Naive thymus-derived CD4-positive, alpha-beta T cell (primary cell): ENCODE data around the gene AK8. TPM values are rescaled to one million over a fixed set of nuclear protein-coding genes. Genes with fewer than 3 reads are reported as not detected.

ENCODE experiments used
- ATAC-seq: fragments of 150-1000 bp; cut with Tn5 transposase; 2 replicates; pipeline ENCODE4 v1.10.0; 2021; ENCODE audit warnings: mild to moderate bottlenecking, moderate library complexity
- CTCF ChIA-PET: fragments of 350-600 bp; sonication (Branson Sonifier 250); formaldehyde crosslinking; loops from one replicate; lab custom pipeline; 2021; ENCODE audit warnings: antibody characterized with exemption; lab: Charles Lee
- POLR2A ChIA-PET: fragments of 350-600 bp; sonication (Branson Sonifier 250); formaldehyde crosslinking; loops from one replicate; lab custom pipeline; 2021; ENCODE audit warnings: antibody characterized with exemption, inconsistent platforms; lab: Charles Lee
- DNase-seq, 9 donors: peaks; one replicate each; pipeline versions ENCODE4 v3.0.0 to v3.0.0-alpha.2; 2020 to 2022; ENCODE audit warnings: mixed read lengths in 1 of 9
- H3K27ac ChIP-seq: one replicate; pipeline ENCODE4 v1.7.0; 2013; ENCODE audit warnings: mild to moderate bottlenecking, low read depth, low read length, moderate library complexity
- H3K27me3 ChIP-seq, 2 donors: one replicate each; pipeline ENCODE4 v1.7.0; 2013; ENCODE audit warnings: low read length in 2 of 2, mild to moderate bottlenecking in 2 of 2, moderate library complexity in 2 of 2; ENCODE audit not compliant: control insufficient read depth in 2 of 2, insufficient read depth in 2 of 2
- H3K36me3 ChIP-seq, 3 experiments: 1 replicate in 2 of 3; 2 replicates in 1 of 3; pipeline ENCODE4 v1.7.0; 2013; ENCODE audit warnings: low read length in 3 of 3, mild to moderate bottlenecking in 3 of 3, moderate library complexity in 1 of 3; ENCODE audit not compliant: insufficient read depth in 3 of 3, control insufficient read depth in 2 of 3
- H3K4me1 ChIP-seq, 2 donors: one replicate each; pipeline ENCODE4 v1.7.0; 2013; ENCODE audit warnings: low read length in 2 of 2, mild to moderate bottlenecking in 2 of 2, moderate library complexity in 1 of 2; ENCODE audit not compliant: control insufficient read depth in 2 of 2, insufficient read depth in 2 of 2
- H3K4me3 ChIP-seq: 2 replicates; pipeline ENCODE4 v1.7.0; 2013; ENCODE audit warnings: mild to moderate bottlenecking, low read length
- H3K9me3 ChIP-seq, 3 experiments: 1 replicate in 2 of 3; 2 replicates in 1 of 3; pipeline ENCODE4 v1.7.0; 2013; ENCODE audit warnings: low read length in 3 of 3; ENCODE audit not compliant: control insufficient read depth in 2 of 3
- H3K27ac Mint-ChIP-seq, 9 donors: one replicate each; pipeline ENCODE4 v1.8.0; 2020 to 2022; ENCODE audit warnings: mixed read lengths in 9 of 9, mild to moderate bottlenecking in 8 of 9, moderate library complexity in 5 of 9, inconsistent platforms in 2 of 9
- H3K27me3 Mint-ChIP-seq, 5 donors: one replicate each; pipeline ENCODE4 v1.8.0; 2021 to 2022; ENCODE audit warnings: mixed read lengths in 5 of 5, mild to moderate bottlenecking in 1 of 5
- H3K36me3 Mint-ChIP-seq, 5 donors: one replicate each; pipeline ENCODE4 v1.8.0; 2020 to 2022; ENCODE audit warnings: mixed read lengths in 5 of 5, mild to moderate bottlenecking in 3 of 5, inconsistent platforms in 1 of 5
- H3K4me1 Mint-ChIP-seq, 7 donors: one replicate each; pipeline ENCODE4 v1.8.0; 2020 to 2022; ENCODE audit warnings: mixed read lengths in 7 of 7, mild to moderate bottlenecking in 3 of 7, inconsistent platforms in 1 of 7
- H3K4me3 Mint-ChIP-seq, 10 donors: one replicate each; pipeline ENCODE4 v1.8.0; 2020 to 2022; ENCODE audit warnings: mild to moderate bottlenecking in 10 of 10, mixed read lengths in 10 of 10, moderate library complexity in 6 of 10, inconsistent platforms in 2 of 10
- H3K9me3 Mint-ChIP-seq, 11 donors: one replicate each; pipeline ENCODE4 v1.8.0; 2020 to 2022; ENCODE audit warnings: mixed read lengths in 11 of 11, mild to moderate bottlenecking in 4 of 11, inconsistent platforms in 1 of 11, moderate library complexity in 1 of 11
- intact Hi-C, 2 donors: fragments of 100-400 bp; cut with micrococcal nuclease; formaldehyde crosslinking; loops; one replicate each; pipeline ENCODE4 v1.15.1; 2023
- polyA plus RNA-seq, 2 donors: library from polyadenylated mRNA; unstranded; fragments of 300-500 nt; fragmentation: Illumina TruSeq; gene quantifications; one replicate each; pipeline ENCODE4 v1.2.3, GENCODE V29; 2021
- total RNA-seq, 6 experiments: library from RNA in 5 of 6; stranded (reverse) in 5 of 6; gene quantifications; 1 replicate in 5 of 6; 2 replicates in 1 of 6; pipeline ENCODE4 v1.2.3 and lab custom pipeline; 2021 to 2026

Gene AK8
- total and polyA plus RNA-seq, 7 experiments from 2014 or later = 0.10 to 0.20 (median 0.12) TPM; not detected in 4

DNA sequence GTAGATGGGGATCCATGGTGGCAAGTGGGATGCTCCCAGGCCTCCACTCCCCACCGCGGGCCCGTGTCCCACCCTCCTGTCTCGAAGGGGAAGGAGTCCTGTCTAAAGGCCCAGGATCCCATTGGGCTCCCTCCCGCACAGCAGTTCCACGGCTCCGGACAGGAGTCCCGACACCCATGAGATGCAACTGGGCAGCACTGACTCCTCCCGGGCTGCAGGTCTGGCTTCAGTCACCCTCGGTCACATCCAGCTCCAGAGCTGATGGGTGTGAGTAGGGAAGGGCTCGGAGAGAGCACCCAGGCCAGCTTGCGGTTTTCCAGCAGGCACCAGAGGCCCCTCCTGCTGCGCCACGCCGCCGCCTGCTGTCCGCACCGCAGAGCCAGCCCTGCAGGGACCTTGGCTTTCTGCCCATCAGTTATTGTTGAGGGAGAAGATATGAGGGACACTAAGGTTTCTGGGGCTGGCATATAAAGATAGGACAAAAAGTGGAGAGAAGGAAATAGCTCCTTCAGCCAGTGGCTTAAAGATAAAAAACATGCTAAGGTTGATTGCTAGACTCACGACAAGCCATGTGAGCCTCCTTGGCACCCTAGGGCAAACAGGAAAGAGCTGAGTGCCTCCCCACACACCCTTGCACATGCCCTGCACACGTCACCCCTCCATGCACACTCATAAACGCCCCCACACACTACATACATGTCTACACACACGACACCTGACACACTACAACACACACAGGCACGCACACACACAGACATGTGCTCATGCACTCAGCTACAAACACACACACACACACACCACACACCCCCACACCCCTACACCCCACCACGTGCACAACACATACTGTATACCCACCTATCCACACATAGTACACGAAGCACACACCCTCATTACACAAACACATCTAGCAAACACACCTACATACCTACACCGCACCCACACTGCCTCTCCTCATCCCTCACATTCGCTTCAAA is 79.0 kb downstream of the AK8 start:
- no peak overlapping the region for H3K4me3 ChIP-seq
- ChIA-PET CTCF (interaction anchor here (0.8 to 1.9 kb wide), 7 partner anchors 27 to 388 kb away, joined by 3 to 5 read pairs (median 3); no protein-coding TSS in a partner anchor), POLR2A (no interaction called here)
- peaks cover 0 to 4% (median 0%) of the 10 kb centered on the region in 5 donors for H3K36me3 Mint-ChIP-seq
- no peaks in the 10 kb centered on the region for H3K9me3 Mint-ChIP-seq
- no peak for ATAC-seq
- no peak overlapping the region for H3K27ac ChIP-seq
- H3K4me1 Mint-ChIP-seq = peaks cover 0 to 4% (median under 1%) of the 10 kb centered on the region in 7 donors
- H3K4me1 ChIP-seq = peaks cover 3 to 4% of the 10 kb centered on the region in 2 donors
- no peaks in the 10 kb centered on the region for H3K36me3 ChIP-seq
- no peaks in the 10 kb centered on the region for H3K9me3 ChIP-seq
- H3K27ac Mint-ChIP-seq = no peak overlapping the region
- H3K27me3 Mint-ChIP-seq = peaks cover 16 to 59% (median 29%) of the 10 kb centered on the region in 5 donors
- no peak overlapping the region for H3K4me3 Mint-ChIP-seq
- peak in 1 of 9 donors; percentile 19 for DNase-seq
- intact Hi-C loops = no loop called here
- H3K27me3 ChIP-seq = no peaks in the 10 kb centered on the region

GRCh38 chr9:132797861-132798659 is 80.0 kb downstream of the AK8 start:
- Histone ChIP-seq H3K27ac (no peak overlapping the region), H3K36me3 (no peaks in the 10 kb centered on the region), H3K4me1 (peaks cover 0 to 4% of the 10 kb centered on the region in 2 donors), H3K4me3 (no peak overlapping the region), H3K9me3 (no peaks in the 10 kb centered on the region), H3K27me3 (no peaks in the 10 kb centered on the region)
- POLR2A ChIA-PET = no interaction called here
- H3K36me3 Mint-ChIP-seq = peaks cover 0 to 4% (median 0%) of the 10 kb centered on the region in 5 donors
- ATAC-seq (no peak), DNase-seq (peak in 1 of 9 donors; percentile 17)
- peaks cover 0 to 4% (median 0%) of the 10 kb centered on the region in 7 donors for H3K4me1 Mint-ChIP-seq
- H3K9me3 Mint-ChIP-seq = no peaks in the 10 kb centered on the region
- intact Hi-C loops = no loop called here
- H3K27me3 Mint-ChIP-seq = peaks cover 16 to 53% (median 35%) of the 10 kb centered on the region in 5 donors
- CTCF ChIA-PET = interaction anchor here (0.8 to 1.3 kb wide), 3 partner anchors 140 to 293 kb away, joined by 3 read pairs; no protein-coding TSS in a partner anchor
- no peak overlapping the region for H3K27ac Mint-ChIP-seq
- no peak overlapping the region for H3K4me3 Mint-ChIP-seq

DNA sequence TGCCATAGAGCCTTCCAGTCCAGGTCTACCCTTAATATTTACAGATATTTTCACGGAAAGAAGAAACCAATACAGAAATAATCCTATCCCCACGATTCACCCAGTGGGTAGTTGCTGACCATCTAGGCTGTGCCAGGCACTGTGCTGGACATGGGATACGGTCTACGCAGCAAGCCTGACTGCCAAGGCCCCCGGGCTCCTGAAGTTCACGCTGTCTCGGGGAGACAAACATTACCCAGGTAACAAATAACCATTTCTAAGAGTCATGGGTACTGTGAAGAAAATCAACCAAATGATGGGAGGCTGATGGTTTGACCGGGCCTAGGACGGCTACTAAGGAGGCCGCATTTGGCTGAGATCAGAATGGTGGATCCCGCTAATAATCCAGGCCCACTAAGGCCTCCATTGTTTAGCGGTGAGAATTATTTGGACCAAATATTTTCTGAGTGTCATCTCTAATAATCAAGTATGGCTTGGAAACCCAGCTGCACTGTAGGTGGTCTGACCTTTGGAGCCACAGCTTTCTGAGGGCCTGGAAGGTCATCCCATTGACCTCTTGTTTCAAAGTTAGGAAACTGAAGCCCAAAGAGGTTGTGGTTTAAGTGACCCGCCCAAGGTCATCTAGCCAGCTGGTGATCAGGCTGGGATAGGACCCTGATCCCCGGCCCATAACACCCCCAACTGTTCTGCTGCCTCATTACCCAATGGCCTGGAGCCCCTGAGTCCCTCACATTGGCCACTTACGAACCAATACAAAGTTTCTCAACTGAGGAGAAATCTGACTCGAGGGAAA is 82.4 kb downstream of the AK8 start:
- ChIA-PET POLR2A (no interaction called here), CTCF (interaction anchor here (0.7 kb wide), 1 partner anchor 26 kb away, joined by 4 read pairs; no protein-coding TSS in a partner anchor)
- no peak overlapping the region for H3K27ac Mint-ChIP-seq
- H3K4me1 ChIP-seq = peaks cover 0 to 4% of the 10 kb centered on the region in 2 donors
- no peak for ATAC-seq
- H3K9me3 Mint-ChIP-seq = no peaks in the 10 kb centered on the region
- no peak overlapping the region for H3K27ac ChIP-seq
- intact Hi-C loops = no loop called here
- peaks cover 13 to 34% (median 25%) of the 10 kb centered on the region in 5 donors for H3K27me3 Mint-ChIP-seq
- peaks cover 0 to 4% (median 0%) of the 10 kb centered on the region in 5 donors for H3K36me3 Mint-ChIP-seq
- H3K4me3 ChIP-seq = no peak overlapping the region
- H3K4me1 Mint-ChIP-seq = peaks cover 0 to 4% (median 0%) of the 10 kb centered on the region in 7 donors
- H3K9me3 ChIP-seq = no peaks in the 10 kb centered on the region
- no peak for DNase-seq
- no peaks in the 10 kb centered on the region for H3K27me3 ChIP-seq
- H3K4me3 Mint-ChIP-seq = no peak overlapping the region
- no peaks in the 10 kb centered on the region for H3K36me3 ChIP-seq

DNA sequence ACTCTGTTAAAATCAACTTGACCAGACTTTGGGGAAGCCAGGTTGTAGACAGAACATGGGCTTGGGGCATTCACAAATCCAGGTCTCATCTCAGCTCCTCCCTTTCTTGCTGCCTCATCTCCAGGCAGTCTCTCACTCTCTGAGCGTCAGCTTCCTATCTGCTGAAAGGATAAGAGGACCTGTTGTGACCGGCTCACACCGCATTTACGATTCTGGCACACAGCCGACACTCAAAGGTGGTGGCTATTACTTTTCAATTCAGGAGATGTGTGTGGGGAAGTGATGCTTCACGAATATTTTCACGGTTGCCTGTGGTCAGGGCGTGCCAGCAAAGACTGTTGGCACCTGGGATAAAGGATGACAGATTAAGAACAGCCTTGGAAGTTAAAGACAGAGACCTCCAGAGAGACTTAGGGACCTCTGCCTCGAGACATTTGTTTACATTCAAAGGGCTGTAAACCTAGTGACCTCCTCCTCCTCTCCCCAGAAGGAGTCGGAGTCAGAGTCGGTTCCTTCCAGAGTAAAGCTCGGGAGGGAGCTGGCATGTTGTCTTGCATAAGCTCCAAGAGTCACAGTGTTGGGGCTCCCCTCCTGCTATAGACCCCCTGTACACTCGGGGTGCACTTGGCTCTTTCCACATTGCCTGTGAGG is 83.2 kb downstream of the AK8 start:
- Histone ChIP-seq H3K36me3 (no peaks in the 10 kb centered on the region), H3K27me3 (no peaks in the 10 kb centered on the region), H3K4me1 (peaks cover 0 to 2% of the 10 kb centered on the region in 2 donors), H3K9me3 (no peaks in the 10 kb centered on the region), H3K4me3 (no peak overlapping the region), H3K27ac (no peak overlapping the region)
- intact Hi-C loops = no loop called here
- H3K27me3 Mint-ChIP-seq = peaks cover 13 to 31% (median 25%) of the 10 kb centered on the region in 5 donors
- POLR2A ChIA-PET = no interaction called here
- peaks cover 0 to 2% (median 0%) of the 10 kb centered on the region in 7 donors for H3K4me1 Mint-ChIP-seq
- H3K27ac Mint-ChIP-seq = no peak overlapping the region
- no peak for ATAC-seq
- H3K9me3 Mint-ChIP-seq = no peaks in the 10 kb centered on the region
- no peak for DNase-seq
- H3K36me3 Mint-ChIP-seq = peaks cover 0 to 4% (median 0%) of the 10 kb centered on the region in 5 donors
- CTCF ChIA-PET = no interaction called here
- no peak overlapping the region for H3K4me3 Mint-ChIP-seq

DNA sequence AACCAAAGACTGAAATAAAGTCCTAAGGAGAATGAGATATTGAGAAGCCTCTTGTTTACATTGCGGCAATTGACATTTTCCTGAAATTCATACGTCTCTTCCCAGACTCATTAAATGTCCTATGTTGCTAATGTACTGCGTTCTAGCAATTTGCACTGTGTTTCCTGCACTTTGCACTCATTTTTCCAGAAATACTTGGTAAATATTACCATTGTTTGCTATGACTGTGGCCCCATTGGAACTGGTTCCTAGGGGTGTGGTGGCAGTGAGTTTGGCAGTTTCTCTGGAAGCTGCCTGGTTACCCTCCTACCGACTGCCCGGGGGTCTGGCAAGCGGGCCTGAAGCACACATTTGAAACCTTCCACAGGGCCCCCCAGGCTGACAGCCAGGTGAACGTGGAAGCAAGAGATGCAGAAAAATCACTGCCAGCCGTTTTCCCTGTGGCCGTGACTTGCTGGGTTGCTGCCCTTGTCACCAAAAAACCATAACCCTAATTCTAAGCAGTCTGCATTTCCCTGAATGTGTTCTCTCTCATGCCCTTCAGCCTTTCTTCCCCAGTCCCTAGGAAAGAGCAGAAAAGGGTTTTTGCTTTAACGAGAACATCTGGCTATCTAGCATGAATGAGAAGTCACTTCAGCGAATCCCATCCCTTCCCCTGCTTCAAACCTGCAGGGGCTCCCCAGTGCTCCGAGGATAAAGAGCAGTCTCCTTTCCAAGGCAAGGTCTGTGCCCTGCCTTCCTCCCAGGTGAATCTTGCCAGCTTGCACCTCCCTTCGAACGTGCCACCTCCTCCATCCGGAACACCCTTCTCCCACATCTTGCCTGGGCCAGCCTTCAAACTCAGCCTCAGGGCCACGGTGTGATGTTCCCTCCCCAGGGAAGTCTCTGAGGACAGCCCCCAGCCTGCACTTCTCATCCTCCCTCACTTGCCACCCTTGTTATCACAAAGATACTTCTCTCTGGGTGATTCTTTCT is 84.2 kb downstream of the AK8 start:
- Histone ChIP-seq H3K27ac (no peak overlapping the region), H3K9me3 (no peaks in the 10 kb centered on the region), H3K36me3 (no peaks in the 10 kb centered on the region), H3K4me3 (no peak overlapping the region), H3K4me1 (no peaks in the 10 kb centered on the region), H3K27me3 (no peaks in the 10 kb centered on the region)
- ChIA-PET POLR2A (no interaction called here), CTCF (no interaction called here)
- Mint-ChIP-seq H3K27me3 (peaks cover 13 to 23% (median 22%) of the 10 kb centered on the region in 5 donors), H3K9me3 (no peaks in the 10 kb centered on the region), H3K4me3 (no peak overlapping the region), H3K27ac (no peak overlapping the region), H3K36me3 (peaks cover 0 to 4% (median 0%) of the 10 kb centered on the region in 5 donors), H3K4me1 (no peaks in the 10 kb centered on the region)
- intact Hi-C loops = no loop called here
- DNase-seq = no peak
- ATAC-seq = no peak
